Measurements from ENCODE around the gene SORCS2.

SORCS2 gene

DNA sequence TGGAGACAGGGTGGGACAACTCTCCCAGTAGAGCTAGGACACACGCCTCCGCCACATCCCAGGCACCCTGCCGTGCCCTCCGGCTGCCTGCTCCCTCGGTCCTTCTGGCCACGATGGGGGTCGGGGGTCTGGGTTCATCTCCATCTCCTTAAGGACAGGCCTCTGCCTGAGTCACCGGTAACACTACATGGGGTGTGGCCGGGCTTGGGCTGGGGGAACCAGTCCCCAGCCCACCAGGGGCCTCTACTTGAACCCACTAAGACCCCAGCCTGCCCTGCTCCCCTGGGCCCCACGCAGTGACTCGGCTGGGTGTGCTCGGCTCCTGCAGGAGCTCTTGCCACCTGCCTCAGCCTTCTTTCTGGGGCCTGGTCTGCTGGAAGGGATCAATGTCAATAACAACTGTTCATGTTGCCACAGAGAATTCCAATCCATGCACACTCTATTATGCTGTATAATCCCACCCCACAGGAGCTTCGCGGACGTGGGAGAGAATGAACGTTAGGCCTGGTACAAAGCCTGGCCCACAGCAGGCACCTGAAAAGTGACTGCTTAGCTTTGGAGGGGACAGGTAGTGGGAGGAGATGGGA, 420.1 kb downstream of the SORCS2 start:
- H3K79me2 ChIP-seq (ENCODE audit: insufficient read depth, low read length), result no peaks in the 10 kb centered on the region
- H2AFZ ChIP-seq (ENCODE audit: low read depth, low read length), result no peak overlapping the region
- no peaks in the 10 kb centered on the region for H3K4me1 ChIP-seq (ENCODE audit: insufficient read depth, low read length)
- no peak overlapping the region for H3K4me2 ChIP-seq (ENCODE audit: insufficient read depth, low read length)
- no peak overlapping the region for H3K4me3 ChIP-seq (ENCODE audit: low read depth in 1 of 2, low read length in 2 of 2)
- H3K27me3 ChIP-seq (ENCODE audit: insufficient read depth, low read length, poor library complexity), result no peaks in the 10 kb centered on the region
- ATAC-seq (ENCODE audit: insufficient read depth, low read depth), result no peak
- DNase-seq, result no peak
- no peak overlapping the region for H3K27ac ChIP-seq (ENCODE audit: low read length)
- no peaks in the 10 kb centered on the region for H3K9me3 ChIP-seq (ENCODE audit: insufficient read depth, low read length, severe bottlenecking)
- no peak overlapping the region for H3K9ac ChIP-seq (ENCODE audit: low read depth, low read length)
- H3K36me3 ChIP-seq (ENCODE audit: insufficient read depth, low read length), result no peaks in the 10 kb centered on the region
- TF ChIP-seq, protein P1, sequence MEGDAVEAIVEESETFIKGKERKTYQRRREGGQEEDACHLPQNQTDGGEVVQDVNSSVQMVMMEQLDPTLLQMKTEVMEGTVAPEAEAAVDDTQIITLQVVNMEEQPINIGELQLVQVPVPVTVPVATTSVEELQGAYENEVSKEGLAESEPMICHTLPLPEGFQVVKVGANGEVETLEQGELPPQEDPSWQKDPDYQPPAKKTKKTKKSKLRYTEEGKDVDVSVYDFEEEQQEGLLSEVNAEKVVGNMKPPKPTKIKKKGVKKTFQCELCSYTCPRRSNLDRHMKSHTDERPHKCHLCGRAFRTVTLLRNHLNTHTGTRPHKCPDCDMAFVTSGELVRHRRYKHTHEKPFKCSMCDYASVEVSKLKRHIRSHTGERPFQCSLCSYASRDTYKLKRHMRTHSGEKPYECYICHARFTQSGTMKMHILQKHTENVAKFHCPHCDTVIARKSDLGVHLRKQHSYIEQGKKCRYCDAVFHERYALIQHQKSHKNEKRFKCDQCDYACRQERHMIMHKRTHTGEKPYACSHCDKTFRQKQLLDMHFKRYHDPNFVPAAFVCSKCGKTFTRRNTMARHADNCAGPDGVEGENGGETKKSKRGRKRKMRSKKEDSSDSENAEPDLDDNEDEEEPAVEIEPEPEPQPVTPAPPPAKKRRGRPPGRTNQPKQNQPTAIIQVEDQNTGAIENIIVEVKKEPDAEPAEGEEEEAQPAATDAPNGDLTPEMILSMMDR (IDR thresholded peaks at IDR 0.05; ENCODE audit: borderline replicate concordance, extremely low read depth, low read length, poor library complexity, severe bottlenecking), result no peak
- no peak for TF ChIP-seq EZH2 (IDR thresholded peaks at IDR 0.05; ENCODE audit: borderline replicate concordance, low read depth, low read length, severe bottlenecking)
- H4K20me1 ChIP-seq (ENCODE audit: insufficient read depth, low read length), result no peaks in the 10 kb centered on the region

DNA sequence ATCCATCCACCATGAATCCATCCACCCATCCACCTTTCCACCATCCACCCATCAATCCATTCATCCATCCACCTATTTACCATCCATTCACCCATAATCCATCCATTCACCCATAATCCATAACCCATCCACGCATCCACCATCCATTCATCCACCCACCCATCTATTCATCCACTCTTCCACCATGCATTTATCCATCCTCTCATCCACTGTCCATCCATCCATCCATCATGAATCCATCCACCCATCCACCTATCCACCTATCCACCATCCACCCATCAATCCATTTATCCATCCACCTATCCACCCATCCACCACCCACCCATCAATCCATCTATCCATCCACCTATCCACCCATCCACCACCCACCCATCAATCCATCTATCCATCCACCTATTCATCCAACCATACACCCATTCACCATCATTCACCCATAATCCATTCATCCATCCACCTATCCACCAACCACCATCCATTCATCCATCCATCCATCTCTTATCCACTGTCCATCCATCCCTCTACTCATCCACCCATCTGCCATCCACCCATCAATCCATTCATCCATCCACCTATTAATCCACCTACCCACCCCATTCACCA, 422.1 kb downstream of the SORCS2 start:
- Histone ChIP-seq H3K79me2 (ENCODE audit: insufficient read depth, low read length) (no peaks in the 10 kb centered on the region), H3K4me2 (ENCODE audit: insufficient read depth, low read length) (no peak overlapping the region), H2AFZ (ENCODE audit: low read depth, low read length) (no peak overlapping the region), H3K27me3 (ENCODE audit: insufficient read depth, low read length, poor library complexity) (no peaks in the 10 kb centered on the region), H3K9ac (ENCODE audit: low read depth, low read length) (no peak overlapping the region), H3K4me1 (ENCODE audit: insufficient read depth, low read length) (no peaks in the 10 kb centered on the region), H3K4me3 (ENCODE audit: low read depth in 1 of 2, low read length in 2 of 2) (no peak overlapping the region), H3K27ac (ENCODE audit: low read length) (no peak overlapping the region), H4K20me1 (ENCODE audit: insufficient read depth, low read length) (no peaks in the 10 kb centered on the region), H3K9me3 (ENCODE audit: insufficient read depth, low read length, severe bottlenecking) (no peaks in the 10 kb centered on the region), H3K36me3 (ENCODE audit: insufficient read depth, low read length) (no peaks in the 10 kb centered on the region)
- ATAC-seq (ENCODE audit: insufficient read depth, low read depth) (no peak), DNase-seq (no peak)
- no peak for TF ChIP-seq EZH2 (IDR thresholded peaks at IDR 0.05; ENCODE audit: borderline replicate concordance, low read depth, low read length, severe bottlenecking)
- TF ChIP-seq, protein P1 (IDR thresholded peaks at IDR 0.05; ENCODE audit: borderline replicate concordance, extremely low read depth, low read length, poor library complexity, severe bottlenecking), result no peak

DNA sequence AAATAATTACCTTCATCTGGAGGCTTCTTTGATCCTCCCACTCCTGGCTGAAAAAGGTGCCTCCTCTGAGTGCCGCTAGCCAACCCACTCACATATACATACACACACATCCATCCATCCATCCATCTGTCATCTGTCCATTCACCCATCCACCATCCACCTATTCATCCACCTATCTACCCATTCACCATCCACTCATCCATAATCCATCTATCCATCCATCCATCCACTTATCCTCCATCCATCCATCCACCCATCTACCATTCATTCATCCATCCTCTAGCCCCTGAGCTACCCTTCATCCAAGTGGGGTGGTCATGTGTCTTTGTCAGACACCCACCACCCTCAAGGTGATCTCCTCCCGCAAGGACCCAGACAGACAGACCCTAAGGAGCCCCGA, 423.9 kb downstream of the SORCS2 start:
- no peaks in the 10 kb centered on the region for H3K9me3 ChIP-seq (ENCODE audit: insufficient read depth, low read length, severe bottlenecking)
- no peak overlapping the region for H3K9ac ChIP-seq (ENCODE audit: low read depth, low read length)
- no peak overlapping the region for H2AFZ ChIP-seq (ENCODE audit: low read depth, low read length)
- H3K27ac ChIP-seq (ENCODE audit: low read length), result no peak overlapping the region
- H3K4me3 ChIP-seq (ENCODE audit: low read depth in 1 of 2, low read length in 2 of 2), result no peak overlapping the region
- no peaks in the 10 kb centered on the region for H4K20me1 ChIP-seq (ENCODE audit: insufficient read depth, low read length)
- H3K79me2 ChIP-seq (ENCODE audit: insufficient read depth, low read length), result no peaks in the 10 kb centered on the region
- no peaks in the 10 kb centered on the region for H3K4me1 ChIP-seq (ENCODE audit: insufficient read depth, low read length)
- H3K4me2 ChIP-seq (ENCODE audit: insufficient read depth, low read length), result no peak overlapping the region
- no peak for TF ChIP-seq EZH2 (IDR thresholded peaks at IDR 0.05; ENCODE audit: borderline replicate concordance, low read depth, low read length, severe bottlenecking)
- TF ChIP-seq, protein P1 (IDR thresholded peaks at IDR 0.05; ENCODE audit: borderline replicate concordance, extremely low read depth, low read length, poor library complexity, severe bottlenecking), result no peak
- H3K36me3 ChIP-seq (ENCODE audit: insufficient read depth, low read length), result no peaks in the 10 kb centered on the region
- ATAC-seq (ENCODE audit: insufficient read depth, low read depth), result no peak
- H3K27me3 ChIP-seq (ENCODE audit: insufficient read depth, low read length, poor library complexity), result no peaks in the 10 kb centered on the region
- DNase-seq, result no peak
